SK-N-SH treated with all-trans-retinoic acid at 6 μM for 48 hours (cell line): ENCODE results near the gene OR52I1.

Source experiments
- ATAC-seq: fragments of 200-7000 bp; cut with Tn5 transposase; 3 replicates; pipeline ENCODE4 v1.9.1; 2020; ENCODE audit warnings: mild to moderate bottlenecking, moderate library complexity
- BACH2 ChIP-seq: fragments of 250-450 bp; sonication (Bioruptor Pico); IDR thresholded peaks from 2 replicates; pipeline ENCODE4 v1.9.0; 2021; ENCODE audit warnings: mild to moderate bottlenecking, borderline replicate concordance
- CSDC2 ChIP-seq: fragments of 250-450 bp; sonication (Bioruptor Pico); IDR thresholded peaks from 2 replicates; pipeline ENCODE4 v1.5.0; 2020; ENCODE audit warnings: mild to moderate bottlenecking, moderate library complexity
- ESRRG ChIP-seq: fragments of 250-450 bp; sonication (Bioruptor Pico); IDR thresholded peaks from 2 replicates; pipeline ENCODE4 v1.6.1; 2021; ENCODE audit warnings: mild to moderate bottlenecking
- GLIS3 ChIP-seq: fragments of 250-450 bp; sonication (Bioruptor Pico); IDR thresholded peaks from 2 replicates; pipeline ENCODE4 v1.5.0; 2020; ENCODE audit warnings: mild to moderate bottlenecking, moderate library complexity
- ISL1 ChIP-seq: fragments of 250-450 bp; sonication (Bioruptor Pico); IDR thresholded peaks from 2 replicates; pipeline ENCODE4 v2.1.2; 2022; ENCODE audit warnings: mild to moderate bottlenecking, moderate library complexity
- OSR1 ChIP-seq: fragments of 250-450 bp; sonication (Bioruptor Pico); IDR thresholded peaks from 2 replicates; pipeline ENCODE4 v1.8.0; 2022; ENCODE audit warnings: moderate library complexity, mild to moderate bottlenecking, inconsistent platforms
- PPARA ChIP-seq: fragments of 250-450 bp; sonication (Bioruptor Pico); IDR thresholded peaks from 2 replicates; pipeline ENCODE4 v1.5.0; 2020; ENCODE audit warnings: mild to moderate bottlenecking, borderline replicate concordance
- RARB ChIP-seq: fragments of 250-450 bp; sonication (Bioruptor Pico); IDR thresholded peaks from 2 replicates; pipeline ENCODE4 v1.8.0; 2021; ENCODE audit warnings: mild to moderate bottlenecking, moderate library complexity
- SNAI2 ChIP-seq: fragments of 250-450 bp; sonication (Bioruptor Pico); IDR thresholded peaks from 2 replicates; pipeline ENCODE4 v1.5.0; 2020; ENCODE audit warnings: mild to moderate bottlenecking, moderate library complexity
- TCF4 ChIP-seq: fragments of 250-450 bp; sonication (Bioruptor Pico); IDR thresholded peaks from 2 replicates; pipeline ENCODE4 v1.8.0; 2021; ENCODE audit warnings: mild to moderate bottlenecking, moderate library complexity, borderline replicate concordance
- TOX ChIP-seq: fragments of 250-450 bp; sonication (Bioruptor Pico); IDR thresholded peaks from 2 replicates; pipeline ENCODE4 v1.8.0; 2021; ENCODE audit warnings: mild to moderate bottlenecking, moderate library complexity, borderline replicate concordance
- ZC3H10 ChIP-seq: fragments of 250-450 bp; sonication (Bioruptor Pico); IDR thresholded peaks from 2 replicates; pipeline ENCODE4 v1.5.1; 2021; ENCODE audit warnings: mild to moderate bottlenecking, moderate library complexity
- ZFP3 ChIP-seq: fragments of 250-450 bp; sonication (Bioruptor Pico); IDR thresholded peaks from 2 replicates; pipeline ENCODE4 v1.5.0; 2020; ENCODE audit warnings: mild to moderate bottlenecking, moderate library complexity
- ZFP30 ChIP-seq: fragments of 450-650 bp; formaldehyde crosslinking; IDR thresholded peaks from 2 replicates; pipeline ENCODE4 v1.5.0; 2022; ENCODE audit warnings: mild to moderate bottlenecking, moderate library complexity
- ZNF565 ChIP-seq: fragments of 450-650 bp; formaldehyde crosslinking; conservative IDR thresholded peaks from 2 replicates; pipeline ENCODE4 v1.5.0; 2020; ENCODE audit warnings: low read depth, mild to moderate bottlenecking, moderate library complexity
- ZNF70 ChIP-seq: fragments of 450-650 bp; formaldehyde crosslinking; IDR thresholded peaks from 2 replicates; pipeline ENCODE4 v1.5.0; 2020; ENCODE audit warnings: mild to moderate bottlenecking, moderate library complexity
- ZNF8 ChIP-seq: fragments of 450-650 bp; formaldehyde crosslinking; IDR thresholded peaks from 2 replicates; pipeline ENCODE4 v1.5.0; 2020; ENCODE audit warnings: mild to moderate bottlenecking, moderate library complexity
- TF ChIP-seq, protein P1 (sequence below): fragments of 250-450 bp; sonication (Bioruptor Pico); IDR thresholded peaks from 2 replicates; pipeline ENCODE4 v1.5.1; 2020; ENCODE audit warnings: low read depth, mild to moderate bottlenecking, moderate library complexity
- TF ChIP-seq, protein P2 (sequence below): fragments of 250-450 bp; sonication (Bioruptor Pico); IDR thresholded peaks from 2 replicates; pipeline ENCODE4 v1.8.0; 2020; ENCODE audit warnings: mild to moderate bottlenecking, moderate library complexity, borderline replicate concordance
- TF ChIP-seq, protein P3 (sequence below): fragments of 250-450 bp; sonication (Bioruptor Pico); IDR thresholded peaks from 2 replicates; pipeline ENCODE4 v1.5.1; 2021; ENCODE audit warnings: mild to moderate bottlenecking, moderate library complexity
- TF ChIP-seq, protein P4 (sequence below): fragments of 250-450 bp; sonication (Bioruptor Pico); IDR thresholded peaks from 2 replicates; pipeline ENCODE4 v1.5.0; 2020; ENCODE audit warnings: mild to moderate bottlenecking, moderate library complexity
- TF ChIP-seq, protein P5 (sequence below): fragments of 250-450 bp; sonication (Bioruptor Pico); IDR thresholded peaks from 2 replicates; pipeline ENCODE4 v1.8.0; 2021; ENCODE audit warnings: low read depth, mild to moderate bottlenecking, moderate library complexity, borderline replicate concordance

Gene OR52I1

GRCh38 chr11:4610258-4610935 lies 16.6 kb downstream of the OR52I1 start:
- TF ChIP-seq ZNF70 (CRISPR knock-in tag) (no peak), CSDC2 (CRISPR knock-in tag) (no peak), BACH2 (CRISPR knock-in tag) (no peak), PPARA (CRISPR knock-in tag) (no peak), ZC3H10 (CRISPR knock-in tag) (no peak), ZNF565 (no peak)
- TF ChIP-seq, protein P1, sequence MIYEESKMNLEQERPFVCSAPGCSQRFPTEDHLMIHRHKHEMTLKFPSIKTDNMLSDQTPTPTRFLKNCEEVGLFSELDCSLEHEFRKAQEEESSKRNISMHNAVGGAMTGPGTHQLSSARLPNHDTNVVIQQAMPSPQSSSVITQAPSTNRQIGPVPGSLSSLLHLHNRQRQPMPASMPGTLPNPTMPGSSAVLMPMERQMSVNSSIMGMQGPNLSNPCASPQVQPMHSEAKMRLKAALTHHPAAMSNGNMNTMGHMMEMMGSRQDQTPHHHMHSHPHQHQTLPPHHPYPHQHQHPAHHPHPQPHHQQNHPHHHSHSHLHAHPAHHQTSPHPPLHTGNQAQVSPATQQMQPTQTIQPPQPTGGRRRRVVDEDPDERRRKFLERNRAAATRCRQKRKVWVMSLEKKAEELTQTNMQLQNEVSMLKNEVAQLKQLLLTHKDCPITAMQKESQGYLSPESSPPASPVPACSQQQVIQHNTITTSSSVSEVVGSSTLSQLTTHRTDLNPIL (CRISPR knock-in tag) = no peak

DNA sequence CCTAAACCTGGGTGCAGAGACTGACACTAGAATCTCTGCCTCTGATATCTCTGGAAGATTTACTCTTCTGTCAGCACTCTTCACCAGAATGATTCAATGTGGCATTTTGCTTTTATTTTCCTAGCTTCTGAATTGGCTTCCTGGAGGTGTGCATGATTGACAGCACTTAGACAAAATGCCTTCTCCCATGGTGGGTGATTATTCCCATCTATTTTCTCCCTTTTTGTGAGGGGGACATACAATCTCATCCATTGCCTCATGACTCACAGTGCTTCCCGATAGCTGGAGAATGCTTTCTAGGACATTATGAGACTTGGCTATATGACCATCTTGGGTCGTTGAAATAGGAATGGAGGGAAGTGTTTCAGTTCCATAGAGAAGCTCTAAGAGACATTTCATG lies 18.1 kb downstream of the OR52I1 start:
- TF ChIP-seq TOX (CRISPR knock-in tag) (no peak), ZFP30 (CRISPR knock-in tag) (no peak)
- ATAC-seq = no peak

More at GRCh38 chr11:4610258-4610935, 16.6 kb downstream of the OR52I1 start:
- no peak for ATAC-seq

- TF ChIP-seq ZNF8 (CRISPR knock-in tag) (no peak), ESRRG (no peak), RARB (CRISPR knock-in tag) (no peak), ZNF565 (no peak), GLIS3 (CRISPR knock-in tag) (no peak), SNAI2 (CRISPR knock-in tag) (no peak), TCF4 (CRISPR knock-in tag) (no peak), ISL1 (no peak), OSR1 (CRISPR knock-in tag) (no peak), ZFP3 (no peak), CSDC2 (CRISPR knock-in tag) (no peak), ZNF70 (CRISPR knock-in tag) (no peak), ZFP30 (CRISPR knock-in tag) (no peak), ZC3H10 (CRISPR knock-in tag) (no peak), BACH2 (CRISPR knock-in tag) (no peak)
- TF ChIP-seq, protein P2, sequence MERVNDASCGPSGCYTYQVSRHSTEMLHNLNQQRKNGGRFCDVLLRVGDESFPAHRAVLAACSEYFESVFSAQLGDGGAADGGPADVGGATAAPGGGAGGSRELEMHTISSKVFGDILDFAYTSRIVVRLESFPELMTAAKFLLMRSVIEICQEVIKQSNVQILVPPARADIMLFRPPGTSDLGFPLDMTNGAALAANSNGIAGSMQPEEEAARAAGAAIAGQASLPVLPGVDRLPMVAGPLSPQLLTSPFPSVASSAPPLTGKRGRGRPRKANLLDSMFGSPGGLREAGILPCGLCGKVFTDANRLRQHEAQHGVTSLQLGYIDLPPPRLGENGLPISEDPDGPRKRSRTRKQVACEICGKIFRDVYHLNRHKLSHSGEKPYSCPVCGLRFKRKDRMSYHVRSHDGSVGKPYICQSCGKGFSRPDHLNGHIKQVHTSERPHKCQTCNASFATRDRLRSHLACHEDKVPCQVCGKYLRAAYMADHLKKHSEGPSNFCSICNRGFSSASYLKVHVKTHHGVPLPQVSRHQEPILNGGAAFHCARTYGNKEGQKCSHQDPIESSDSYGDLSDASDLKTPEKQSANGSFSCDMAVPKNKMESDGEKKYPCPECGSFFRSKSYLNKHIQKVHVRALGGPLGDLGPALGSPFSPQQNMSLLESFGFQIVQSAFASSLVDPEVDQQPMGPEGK (CRISPR knock-in tag) = no peak
- TF ChIP-seq, protein P3, sequence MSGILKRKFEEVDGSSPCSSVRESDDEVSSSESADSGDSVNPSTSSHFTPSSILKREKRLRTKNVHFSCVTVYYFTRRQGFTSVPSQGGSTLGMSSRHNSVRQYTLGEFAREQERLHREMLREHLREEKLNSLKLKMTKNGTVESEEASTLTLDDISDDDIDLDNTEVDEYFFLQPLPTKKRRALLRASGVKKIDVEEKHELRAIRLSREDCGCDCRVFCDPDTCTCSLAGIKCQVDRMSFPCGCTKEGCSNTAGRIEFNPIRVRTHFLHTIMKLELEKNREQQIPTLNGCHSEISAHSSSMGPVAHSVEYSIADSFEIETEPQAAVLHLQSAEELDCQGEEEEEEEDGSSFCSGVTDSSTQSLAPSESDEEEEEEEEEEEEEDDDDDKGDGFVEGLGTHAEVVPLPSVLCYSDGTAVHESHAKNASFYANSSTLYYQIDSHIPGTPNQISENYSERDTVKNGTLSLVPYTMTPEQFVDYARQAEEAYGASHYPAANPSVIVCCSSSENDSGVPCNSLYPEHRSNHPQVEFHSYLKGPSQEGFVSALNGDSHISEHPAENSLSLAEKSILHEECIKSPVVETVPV (CRISPR knock-in tag) = no peak
- TF ChIP-seq, protein P4, sequence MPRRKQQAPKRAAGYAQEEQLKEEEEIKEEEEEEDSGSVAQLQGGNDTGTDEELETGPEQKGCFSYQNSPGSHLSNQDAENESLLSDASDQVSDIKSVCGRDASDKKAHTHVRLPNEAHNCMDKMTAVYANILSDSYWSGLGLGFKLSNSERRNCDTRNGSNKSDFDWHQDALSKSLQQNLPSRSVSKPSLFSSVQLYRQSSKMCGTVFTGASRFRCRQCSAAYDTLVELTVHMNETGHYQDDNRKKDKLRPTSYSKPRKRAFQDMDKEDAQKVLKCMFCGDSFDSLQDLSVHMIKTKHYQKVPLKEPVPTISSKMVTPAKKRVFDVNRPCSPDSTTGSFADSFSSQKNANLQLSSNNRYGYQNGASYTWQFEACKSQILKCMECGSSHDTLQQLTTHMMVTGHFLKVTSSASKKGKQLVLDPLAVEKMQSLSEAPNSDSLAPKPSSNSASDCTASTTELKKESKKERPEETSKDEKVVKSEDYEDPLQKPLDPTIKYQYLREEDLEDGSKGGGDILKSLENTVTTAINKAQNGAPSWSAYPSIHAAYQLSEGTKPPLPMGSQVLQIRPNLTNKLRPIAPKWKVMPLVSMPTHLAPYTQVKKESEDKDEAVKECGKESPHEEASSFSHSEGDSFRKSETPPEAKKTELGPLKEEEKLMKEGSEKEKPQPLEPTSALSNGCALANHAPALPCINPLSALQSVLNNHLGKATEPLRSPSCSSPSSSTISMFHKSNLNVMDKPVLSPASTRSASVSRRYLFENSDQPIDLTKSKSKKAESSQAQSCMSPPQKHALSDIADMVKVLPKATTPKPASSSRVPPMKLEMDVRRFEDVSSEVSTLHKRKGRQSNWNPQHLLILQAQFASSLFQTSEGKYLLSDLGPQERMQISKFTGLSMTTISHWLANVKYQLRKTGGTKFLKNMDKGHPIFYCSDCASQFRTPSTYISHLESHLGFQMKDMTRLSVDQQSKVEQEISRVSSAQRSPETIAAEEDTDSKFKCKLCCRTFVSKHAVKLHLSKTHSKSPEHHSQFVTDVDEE (CRISPR knock-in tag) = no peak
- TF ChIP-seq, protein P5, sequence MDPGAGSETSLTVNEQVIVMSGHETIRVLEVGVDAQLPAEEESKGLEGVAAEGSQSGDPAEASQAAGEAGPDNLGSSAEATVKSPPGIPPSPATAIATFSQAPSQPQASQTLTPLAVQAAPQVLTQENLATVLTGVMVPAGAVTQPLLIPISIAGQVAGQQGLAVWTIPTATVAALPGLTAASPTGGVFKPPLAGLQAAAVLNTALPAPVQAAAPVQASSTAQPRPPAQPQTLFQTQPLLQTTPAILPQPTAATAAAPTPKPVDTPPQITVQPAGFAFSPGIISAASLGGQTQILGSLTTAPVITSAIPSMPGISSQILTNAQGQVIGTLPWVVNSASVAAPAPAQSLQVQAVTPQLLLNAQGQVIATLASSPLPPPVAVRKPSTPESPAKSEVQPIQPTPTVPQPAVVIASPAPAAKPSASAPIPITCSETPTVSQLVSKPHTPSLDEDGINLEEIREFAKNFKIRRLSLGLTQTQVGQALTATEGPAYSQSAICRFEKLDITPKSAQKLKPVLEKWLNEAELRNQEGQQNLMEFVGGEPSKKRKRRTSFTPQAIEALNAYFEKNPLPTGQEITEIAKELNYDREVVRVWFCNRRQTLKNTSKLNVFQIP = no peak
- no peak for ATAC-seq
Observed at GRCh38 chr11:4615856-4616444, 22.1 kb downstream of the OR52I1 start.
